NOMO-1 treated with DMSO at 0.1 percent for 48 hours (cell line): Measurements from ENCODE around the gene GPR68.
"Not testable (repeated sequence)": the region's sequence is repeated elsewhere in the genome, so short reads cannot be mapped to it uniquely, and the experiment has no call there.

Experiments used
- DNase-seq: peaks from one replicate; lab custom pipeline; 2025; ENCODE audit not compliant: unreplicated experiment; lab: John Stamatoyannopoulos, UW

The GPR68 gene

DNA sequence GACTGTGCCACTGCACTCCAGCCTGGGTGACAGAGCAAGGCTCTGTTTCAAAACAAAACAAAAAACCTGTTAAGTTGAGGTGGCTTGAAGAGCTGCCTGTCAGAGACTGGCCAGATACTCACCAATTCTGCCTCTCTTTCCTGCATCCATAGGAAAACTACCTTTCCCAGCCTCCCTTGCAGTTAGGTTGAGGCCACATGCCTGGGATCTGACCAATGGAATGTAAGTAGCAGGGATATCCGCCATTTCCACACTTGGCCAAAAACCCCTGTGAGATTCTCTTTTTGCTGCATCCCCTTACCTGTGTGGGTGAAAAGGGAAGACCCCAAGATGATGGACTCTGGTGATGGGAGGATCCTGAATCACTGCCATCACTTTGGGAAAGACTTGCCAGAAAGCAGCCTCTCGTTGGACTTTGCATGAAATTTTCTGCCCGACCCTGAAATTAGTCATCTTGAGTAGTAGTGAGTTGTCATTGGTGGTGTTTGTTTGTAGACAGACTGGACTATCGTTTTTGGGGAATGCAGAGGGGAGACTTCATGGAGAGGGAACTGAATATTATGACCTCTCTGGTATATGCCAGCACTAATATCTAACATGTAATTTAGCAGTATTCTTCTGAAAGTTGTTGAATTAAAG lies 14.0 kb downstream of the GPR68 start:
- no peak for DNase-seq

- peak; percentile 95 for DNase-seq
These were observed 14.7 kb downstream of the GPR68 start for GRCh38 chr14:91229743-91230200.

DNA sequence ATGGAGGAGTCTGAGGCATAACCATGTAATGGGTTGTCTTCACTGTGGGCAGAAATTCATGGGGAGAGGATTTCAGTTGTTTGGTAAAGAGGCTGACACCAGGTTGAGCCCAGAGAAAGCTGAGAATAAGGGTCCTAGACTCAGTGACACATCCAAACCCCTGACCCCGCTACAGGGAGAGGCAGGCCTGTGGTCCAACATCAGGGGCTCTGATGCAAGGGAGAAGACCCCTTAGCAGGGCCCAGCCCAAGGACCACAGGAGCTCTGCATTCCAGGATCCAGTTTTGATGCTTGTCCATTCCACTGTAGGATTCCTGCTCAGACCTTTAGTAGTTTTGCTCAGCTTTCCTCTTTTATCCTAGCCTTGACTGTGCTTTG lies 15.5 kb downstream of the GPR68 start:
- no peak for DNase-seq

DNA sequence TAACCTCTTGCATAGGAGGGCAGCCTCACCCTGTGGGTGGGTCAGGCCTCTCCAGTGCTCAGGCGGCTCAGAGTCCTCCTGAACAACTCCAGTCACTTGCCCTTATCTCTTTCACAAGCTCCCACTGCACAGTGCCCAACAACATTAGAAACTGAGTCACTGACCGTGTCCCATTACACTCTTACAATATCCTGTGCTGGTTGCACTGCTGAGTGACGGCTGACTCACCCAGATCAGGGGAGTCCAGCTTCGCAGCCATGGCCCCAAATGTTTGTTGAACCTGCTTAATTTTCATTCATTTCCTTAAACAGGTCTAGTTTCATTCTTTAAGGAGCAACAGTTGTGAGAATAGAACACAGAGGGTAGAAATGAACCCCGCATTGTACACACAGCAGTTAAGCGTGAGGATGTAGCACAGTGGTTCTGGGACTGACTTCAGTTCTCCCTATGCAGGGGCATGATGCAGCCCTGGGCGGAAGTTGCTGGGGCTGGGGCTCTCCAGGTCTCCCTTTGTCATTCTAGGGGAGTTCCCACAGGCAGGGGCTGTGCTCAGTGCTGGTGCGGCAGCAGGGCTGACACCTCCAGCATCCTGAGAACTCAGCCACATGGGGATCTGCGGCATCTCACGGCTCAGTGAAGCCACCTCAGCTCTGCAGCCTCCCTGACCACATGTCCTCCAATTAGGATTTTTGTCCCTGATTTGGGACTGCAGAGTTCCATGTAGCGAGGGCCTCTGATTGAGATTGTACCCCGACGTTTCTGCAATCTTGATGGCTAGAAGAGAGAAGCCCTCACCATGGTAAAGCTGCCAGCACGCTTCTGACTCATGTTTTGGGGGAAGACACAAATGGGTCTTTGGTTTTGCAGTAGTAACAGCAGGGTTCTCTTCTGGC lies 16.1 kb downstream of the GPR68 start:
- peak; percentile 16 for DNase-seq

DNA sequence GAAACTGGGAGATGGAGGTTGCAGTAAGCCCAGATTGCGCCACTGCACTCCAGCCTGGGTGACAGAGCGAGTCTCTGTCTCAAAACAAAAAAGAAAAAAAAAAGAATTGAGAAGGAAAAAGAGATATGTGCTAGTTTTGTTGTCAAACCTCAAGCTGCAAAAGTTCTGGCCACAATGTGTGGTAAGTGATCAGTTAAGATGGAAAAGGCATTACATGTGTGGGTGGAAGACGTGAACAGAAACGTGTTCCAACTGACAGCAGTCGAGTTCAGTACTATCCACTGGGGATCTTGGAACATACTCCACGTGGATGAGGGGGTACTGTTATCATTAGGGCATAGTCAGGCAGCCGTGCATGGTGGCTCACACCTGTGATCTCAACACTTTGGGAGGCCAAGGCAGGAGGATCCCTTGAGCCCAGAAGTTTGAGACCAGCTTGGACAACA lies 17.3 kb downstream of the GPR68 start:
- no peak for DNase-seq

- DNase-seq: not testable (repeated sequence)
These were observed 18.1 kb downstream of the GPR68 start for GRCh38 chr14:91226360-91226759.

DNA sequence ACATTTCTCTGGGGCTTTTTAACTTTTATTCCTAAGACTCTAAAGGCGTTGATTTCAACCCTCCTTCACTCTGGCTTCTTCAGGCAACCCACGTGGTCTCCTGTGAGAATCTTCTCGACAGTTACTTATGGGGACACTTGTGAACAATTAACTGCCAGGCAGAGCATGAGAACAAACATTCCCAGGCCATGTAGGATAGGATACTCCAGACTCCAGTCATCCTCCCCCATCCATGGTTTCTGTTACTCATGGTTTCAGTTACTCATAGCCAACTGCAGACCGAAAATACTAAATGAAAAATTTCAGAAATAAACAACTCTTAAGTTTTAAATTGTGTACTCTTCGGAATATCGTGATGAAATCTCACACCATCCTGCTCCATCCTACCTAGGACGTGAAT lies 19.5 kb downstream of the GPR68 start:
- DNase-seq: no peak

DNA sequence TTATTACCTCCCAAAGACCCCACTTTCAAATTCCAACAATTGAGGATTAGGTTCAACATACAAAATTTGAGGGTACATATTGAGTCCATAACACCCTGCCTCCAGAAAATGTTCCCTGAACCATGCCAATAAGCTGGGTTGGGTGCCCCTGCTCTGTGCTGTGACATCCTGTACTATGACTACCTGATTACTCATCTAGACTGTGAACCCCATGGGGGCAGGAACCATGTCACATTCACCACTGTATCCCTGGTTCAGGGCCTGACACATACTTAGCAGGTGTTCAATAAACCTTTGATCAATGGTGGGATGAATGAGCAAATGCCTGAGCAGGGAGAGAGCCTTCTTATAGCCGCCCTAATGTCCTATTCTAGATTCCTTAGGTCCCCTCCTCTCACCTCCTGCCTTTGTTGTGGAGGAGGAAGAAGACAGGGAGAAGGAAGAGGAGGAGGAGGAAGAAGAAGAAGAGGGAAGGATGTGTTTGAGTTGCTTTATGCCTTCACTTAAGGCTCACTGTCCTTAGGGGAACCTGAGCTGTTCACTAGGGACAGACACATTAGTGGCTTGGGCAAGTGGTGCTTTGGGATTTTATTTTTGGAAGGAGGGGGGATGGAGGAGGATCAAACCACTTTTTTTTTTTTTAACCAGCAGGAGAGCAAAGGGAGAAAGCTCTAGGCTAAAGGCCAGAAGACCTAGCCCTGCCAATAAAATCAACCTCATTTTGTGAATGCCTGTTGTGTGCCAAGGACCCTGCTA lies 21.3 kb downstream of the GPR68 start:
- no peak for DNase-seq

- DNase-seq: no peak
These were observed 23.2 kb downstream of the GPR68 start for GRCh38 chr14:91221270-91221669.

- no peak for DNase-seq
These were observed 23.9 kb downstream of the GPR68 start for GRCh38 chr14:91220581-91221000.

DNA sequence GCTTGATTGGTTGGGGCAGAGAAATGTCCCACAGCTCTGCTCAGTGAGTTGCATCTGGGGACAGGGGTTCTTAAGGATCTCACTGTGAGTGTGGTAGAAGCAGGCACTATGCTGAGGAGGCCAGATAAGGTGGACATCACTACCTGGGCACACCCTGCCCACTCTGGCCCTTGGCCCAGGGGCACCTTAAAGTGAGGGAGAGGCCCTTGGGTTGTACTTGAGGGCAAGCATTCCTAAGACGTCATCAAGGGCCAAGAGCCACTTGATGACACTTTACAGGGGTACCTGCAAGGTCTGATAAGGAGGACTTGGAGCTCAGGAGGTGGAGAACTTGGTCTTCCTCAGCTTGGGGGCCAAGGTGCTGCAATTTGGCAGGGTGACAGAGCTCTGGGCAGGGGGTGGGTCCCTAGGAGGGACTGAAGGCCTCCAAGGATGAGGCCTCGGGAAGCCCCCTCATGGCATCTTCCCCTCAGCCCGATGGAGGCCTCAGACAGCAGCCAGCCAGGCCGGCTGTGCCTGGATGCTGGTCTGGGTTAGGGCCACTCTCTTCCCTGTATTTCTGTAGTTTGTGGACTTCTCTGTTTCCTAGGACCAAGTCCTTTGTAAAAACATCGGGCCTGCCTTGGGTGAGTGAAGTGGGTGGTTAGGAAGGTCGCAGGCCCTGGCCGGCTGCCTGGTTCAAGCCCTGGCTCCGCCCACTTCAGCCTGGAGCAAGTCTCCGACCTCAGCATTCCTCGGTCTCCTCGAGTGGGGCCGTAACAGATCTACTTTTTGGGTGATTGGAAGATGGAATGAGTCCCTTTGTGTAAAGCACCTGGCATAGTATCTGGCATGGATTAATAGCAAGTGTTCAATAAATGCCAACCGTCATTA lies 24.8 kb downstream of the GPR68 start:
- DNase-seq: no peak

DNA sequence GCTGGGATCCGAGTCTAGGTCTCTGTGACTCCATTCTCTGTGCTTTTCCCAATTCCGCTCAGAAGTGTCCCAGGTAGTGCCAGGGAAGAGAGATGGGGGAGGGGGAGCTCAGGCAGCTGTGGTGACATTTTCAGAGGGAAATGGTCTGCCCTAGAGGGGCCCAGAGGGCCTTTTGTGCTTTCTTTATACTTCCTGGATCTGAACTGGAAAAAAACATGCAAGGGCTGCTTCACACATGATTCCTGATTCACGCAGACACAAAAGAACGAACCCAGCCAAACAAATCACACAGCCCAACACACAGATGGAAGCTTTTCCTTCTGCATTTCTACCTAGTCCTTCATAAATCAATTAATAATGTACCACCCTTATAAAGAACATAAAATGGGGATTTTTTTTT lies 26.5 kb downstream of the GPR68 start:
- no peak for DNase-seq

DNA sequence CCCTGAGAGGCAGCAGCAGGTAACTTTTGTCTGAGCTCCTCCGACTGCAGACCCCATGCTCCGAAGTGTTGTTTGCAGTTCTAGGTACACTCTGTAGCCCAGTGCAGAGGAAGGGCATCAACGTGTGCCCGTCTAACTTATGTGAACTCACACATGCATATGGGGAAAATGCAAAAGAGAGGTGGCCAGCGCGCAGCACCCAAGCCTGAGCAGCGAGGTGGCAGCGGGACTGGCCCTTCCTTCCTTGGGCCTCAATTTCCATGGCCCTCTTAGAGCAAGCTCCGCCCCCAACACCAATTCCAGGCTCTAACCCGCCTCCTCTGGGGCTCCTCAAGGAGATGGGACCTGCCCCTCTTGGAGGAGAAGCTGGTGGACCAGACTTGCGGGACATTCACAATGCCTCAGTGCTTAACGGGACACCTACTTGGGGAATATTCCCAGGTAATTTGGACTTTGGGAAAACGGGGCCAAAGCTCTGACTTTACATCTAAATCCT lies 27.7 kb downstream of the GPR68 start:
- no peak for DNase-seq

GRCh38 chr14:91215381-91215780 lies 29.1 kb downstream of the GPR68 start:
- DNase-seq: no peak

DNA sequence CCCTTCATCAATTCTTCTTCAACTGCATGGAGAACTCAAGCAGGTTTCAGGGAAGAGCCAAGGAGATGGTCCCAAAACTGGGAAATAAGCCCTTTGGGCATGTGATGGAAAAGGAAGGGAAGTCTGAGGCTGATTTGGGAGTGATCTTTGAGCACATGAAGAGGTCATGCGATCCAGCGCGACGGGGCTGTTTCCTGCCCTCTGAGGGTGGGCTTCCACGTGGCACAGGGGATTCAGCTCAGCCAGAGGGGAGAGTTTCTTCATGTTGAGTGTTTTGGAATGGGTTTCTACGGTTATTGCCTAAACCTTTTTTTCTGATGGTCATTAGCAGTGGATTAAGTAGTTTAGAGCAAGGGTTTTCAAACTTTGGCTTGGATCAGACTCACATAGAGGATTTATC lies 30.2 kb downstream of the GPR68 start:
- DNase-seq: no peak

DNA sequence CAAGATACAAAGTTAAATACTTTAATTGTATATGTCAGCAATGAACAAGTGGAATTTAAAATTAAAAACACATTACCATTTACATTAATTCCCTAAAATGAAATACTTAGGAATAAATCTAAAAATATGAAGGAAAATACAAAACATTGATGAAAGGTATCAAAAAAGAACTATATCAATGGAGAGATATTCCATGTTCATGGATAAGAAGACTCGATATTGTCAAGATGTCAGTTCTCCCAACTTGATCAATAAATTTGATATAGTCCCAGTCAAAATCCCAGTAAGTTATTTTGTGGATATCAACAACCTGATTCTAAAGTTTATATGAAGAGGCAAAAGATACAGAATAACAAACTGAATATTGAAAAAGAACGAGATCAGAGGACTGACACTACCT lies 33.5 kb downstream of the GPR68 start:
- DNase-seq: no peak

- no peak for DNase-seq
These were observed 37.5 kb downstream of the GPR68 start for GRCh38 chr14:91207008-91207407.

GRCh38 chr14:91205459-91205858 lies 39.0 kb downstream of the GPR68 start:
- no peak for DNase-seq

DNA sequence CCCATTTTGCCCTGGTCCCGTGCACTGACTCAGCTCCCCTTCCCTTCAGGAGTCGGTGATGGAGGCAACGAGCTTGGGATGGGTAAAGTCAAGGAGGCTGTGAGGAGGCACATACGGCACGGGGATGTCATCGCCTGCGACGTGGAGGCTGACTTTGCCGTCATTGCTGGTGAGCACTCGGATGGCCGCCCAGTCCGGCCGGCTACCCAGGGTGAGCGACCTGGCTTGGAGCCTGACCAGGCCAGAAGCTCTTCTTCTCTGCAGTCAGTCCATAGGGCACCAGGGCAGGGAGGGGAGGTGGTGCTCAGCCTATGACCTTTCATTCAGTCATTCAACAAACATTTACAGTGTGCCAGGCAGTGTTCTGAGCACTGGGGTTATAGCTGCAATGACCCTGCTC lies 39.8 kb downstream of the GPR68 start:
- DNase-seq: no peak

- DNase-seq: no peak
These were observed 42.1 kb downstream of the GPR68 start for GRCh38 chr14:91202234-91202974.
